Measurements from ENCODE around the gene SEC14L6.
A peak's percentile ranks its signal among the peaks of the same experiment; 100 is the strongest.

SEC14L6 gene

GRCh38 chr22:30526656-30527055, 19.9 kb downstream of the SEC14L6 start:
- H3K9ac ChIP-seq (ENCODE audit: low read length): no peak overlapping the region
- H2AFZ ChIP-seq (ENCODE audit: low read depth, low read length): no peak overlapping the region
- no peak overlapping the region for H3K4me2 ChIP-seq (ENCODE audit: low read length, poor library complexity, severe bottlenecking)
- H3K18ac ChIP-seq (ENCODE audit: low read depth in 1 of 2, low read length in 2 of 2): no peak overlapping the region
- H2BK120ac ChIP-seq (ENCODE audit: low read depth, low read length): no peak overlapping the region
- H4K91ac ChIP-seq (ENCODE audit: low read length): no peak overlapping the region
- H3K36me3 ChIP-seq (ENCODE audit: control insufficient read depth in 1 of 2, insufficient read depth in 2 of 2, low read depth in 1 of 2, low read length in 2 of 2): peaks cover 0 to 30% of the 10 kb centered on the region in 2 experiments
- H3K27ac ChIP-seq (ENCODE audit: low read length, poor library complexity, severe bottlenecking): no peak overlapping the region
- no peak overlapping the region for H3K23ac ChIP-seq (ENCODE audit: low read length in 2 of 2)
- H3K79me1 ChIP-seq (replicated peaks; ENCODE audit: low read length, poor library complexity, severe bottlenecking): no peaks in the 10 kb centered on the region
- no peak overlapping the region for H2BK15ac ChIP-seq (ENCODE audit: low read depth, poor library complexity, severe bottlenecking)
- H3K4ac ChIP-seq (ENCODE audit: low read depth in 1 of 2, low read length in 2 of 2): no peak overlapping the region
- no peak overlapping the region for H2BK12ac ChIP-seq (ENCODE audit: low read length in 2 of 2)
- H3K14ac ChIP-seq (ENCODE audit: low read length in 2 of 2): no peak overlapping the region
- H3K4me3 ChIP-seq (ENCODE audit: insufficient read depth in 1 of 2, low read depth in 1 of 2, low read length in 2 of 2): no peak overlapping the region
- no peaks in the 10 kb centered on the region for H3K4me1 ChIP-seq (ENCODE audit: control insufficient read depth, insufficient read depth, low read depth, low read length)
- 88% methylated on average over 4 of the region's 4 CpGs for WGBS
- H2AK5ac ChIP-seq (ENCODE audit: low read length, severe bottlenecking): no peak overlapping the region
- DNase-seq: no peak
- no peak overlapping the region for H2BK5ac ChIP-seq (ENCODE audit: low read depth, low read length, poor library complexity, severe bottlenecking)
- H4K8ac ChIP-seq (ENCODE audit: low read length): no peak overlapping the region
- H3K27me3 ChIP-seq (ENCODE audit: control insufficient read depth in 1 of 2, insufficient read depth in 1 of 2, low read length in 2 of 2): peaks cover 0 to 26% of the 10 kb centered on the region in 2 experiments
- no peaks in the 10 kb centered on the region for H3K9me3 ChIP-seq (ENCODE audit: control insufficient read depth, low read length)

- no peak overlapping the region for H2AFZ ChIP-seq (ENCODE audit: low read depth, low read length)
- no peak overlapping the region for H4K91ac ChIP-seq (ENCODE audit: low read length)
- H3K4me2 ChIP-seq (ENCODE audit: low read length, poor library complexity, severe bottlenecking): no peak overlapping the region
- peaks cover 5 to 43% of the 10 kb centered on the region in 2 experiments for H3K27me3 ChIP-seq (ENCODE audit: control insufficient read depth in 1 of 2, insufficient read depth in 1 of 2, low read length in 2 of 2)
- H3K4me3 ChIP-seq (ENCODE audit: insufficient read depth in 1 of 2, low read depth in 1 of 2, low read length in 2 of 2): no peak overlapping the region
- peaks cover 0 to 18% of the 10 kb centered on the region in 2 experiments for H3K36me3 ChIP-seq (ENCODE audit: control insufficient read depth in 1 of 2, insufficient read depth in 2 of 2, low read depth in 1 of 2, low read length in 2 of 2)
- no peaks in the 10 kb centered on the region for H3K9me3 ChIP-seq (ENCODE audit: control insufficient read depth, low read length)
- H3K14ac ChIP-seq (ENCODE audit: low read length in 2 of 2): no peak overlapping the region
- no peak overlapping the region for H2BK12ac ChIP-seq (ENCODE audit: low read length in 2 of 2)
- H3K18ac ChIP-seq (ENCODE audit: low read depth in 1 of 2, low read length in 2 of 2): no peak overlapping the region
- no peak overlapping the region for H3K9ac ChIP-seq (ENCODE audit: low read length)
- H4K8ac ChIP-seq (ENCODE audit: low read length): no peak overlapping the region
- H2BK120ac ChIP-seq (ENCODE audit: low read depth, low read length): no peak overlapping the region
- WGBS: 76% methylated on average over 4 of the region's 8 CpGs
- DNase-seq: no peak
- H2BK5ac ChIP-seq (ENCODE audit: low read depth, low read length, poor library complexity, severe bottlenecking): no peak overlapping the region
- no peaks in the 10 kb centered on the region for H3K79me1 ChIP-seq (replicated peaks; ENCODE audit: low read length, poor library complexity, severe bottlenecking)
- no peaks in the 10 kb centered on the region for H3K4me1 ChIP-seq (ENCODE audit: control insufficient read depth, insufficient read depth, low read depth, low read length)
- H3K27ac ChIP-seq (ENCODE audit: low read length, poor library complexity, severe bottlenecking): no peak overlapping the region
- no peak overlapping the region for H2BK15ac ChIP-seq (ENCODE audit: low read depth, poor library complexity, severe bottlenecking)
- H2AK5ac ChIP-seq (ENCODE audit: low read length, severe bottlenecking): no peak overlapping the region
- H3K4ac ChIP-seq (ENCODE audit: low read depth in 1 of 2, low read length in 2 of 2): no peak overlapping the region
- H3K23ac ChIP-seq (ENCODE audit: low read length in 2 of 2): no peak overlapping the region
Measured at GRCh38 chr22:30523646-30524489, 22.7 kb downstream of the SEC14L6 start.

- no peak overlapping the region for H3K9ac ChIP-seq (ENCODE audit: low read length)
- H3K9me3 ChIP-seq (ENCODE audit: control insufficient read depth, low read length): no peaks in the 10 kb centered on the region
- no peaks in the 10 kb centered on the region for H3K4me1 ChIP-seq (ENCODE audit: control insufficient read depth, insufficient read depth, low read depth, low read length)
- no peak overlapping the region for H3K4me3 ChIP-seq (ENCODE audit: insufficient read depth in 1 of 2, low read depth in 1 of 2, low read length in 2 of 2)
- H3K27ac ChIP-seq (ENCODE audit: low read length, poor library complexity, severe bottlenecking): no peak overlapping the region
- no peak overlapping the region for H4K91ac ChIP-seq (ENCODE audit: low read length)
- WGBS: 48% methylated on average over 5 of the region's 5 CpGs
- H2BK12ac ChIP-seq (ENCODE audit: low read length in 2 of 2): no peak overlapping the region
- H2AFZ ChIP-seq (ENCODE audit: low read depth, low read length): no peak overlapping the region
- H3K4me2 ChIP-seq (ENCODE audit: low read length, poor library complexity, severe bottlenecking): no peak overlapping the region
- H3K14ac ChIP-seq (ENCODE audit: low read length in 2 of 2): no peak overlapping the region
- peaks cover 0 to 15% of the 10 kb centered on the region in 2 experiments for H3K36me3 ChIP-seq (ENCODE audit: control insufficient read depth in 1 of 2, insufficient read depth in 2 of 2, low read depth in 1 of 2, low read length in 2 of 2)
- no peak overlapping the region for H4K8ac ChIP-seq (ENCODE audit: low read length)
- no peak overlapping the region for H2BK15ac ChIP-seq (ENCODE audit: low read depth, poor library complexity, severe bottlenecking)
- H3K79me1 ChIP-seq (replicated peaks; ENCODE audit: low read length, poor library complexity, severe bottlenecking): no peaks in the 10 kb centered on the region
- H2BK120ac ChIP-seq (ENCODE audit: low read depth, low read length): no peak overlapping the region
- no peak overlapping the region for H2AK5ac ChIP-seq (ENCODE audit: low read length, severe bottlenecking)
- no peak for DNase-seq
- H3K4ac ChIP-seq (ENCODE audit: low read depth in 1 of 2, low read length in 2 of 2): no peak overlapping the region
- H3K18ac ChIP-seq (ENCODE audit: low read depth in 1 of 2, low read length in 2 of 2): no peak overlapping the region
- H3K27me3 ChIP-seq (ENCODE audit: control insufficient read depth in 1 of 2, insufficient read depth in 1 of 2, low read length in 2 of 2): peaks cover 5 to 64% of the 10 kb centered on the region in 2 experiments
- H2BK5ac ChIP-seq (ENCODE audit: low read depth, low read length, poor library complexity, severe bottlenecking): no peak overlapping the region
- H3K23ac ChIP-seq (ENCODE audit: low read length in 2 of 2): peak overlapping the region in 1 of 2 experiments; percentile 32
Measured at GRCh38 chr22:30521368-30522156, 25.0 kb downstream of the SEC14L6 start.

GRCh38 chr22:30519842-30520425, 26.6 kb downstream of the SEC14L6 start:
- Histone ChIP-seq H3K4me3 (ENCODE audit: insufficient read depth in 1 of 2, low read depth in 1 of 2, low read length in 2 of 2) (no peak overlapping the region), H3K27ac (ENCODE audit: low read length, poor library complexity, severe bottlenecking) (no peak overlapping the region), H3K4me1 (ENCODE audit: control insufficient read depth, insufficient read depth, low read depth, low read length) (no peaks in the 10 kb centered on the region), H2AFZ (ENCODE audit: low read depth, low read length) (no peak overlapping the region), H2BK120ac (ENCODE audit: low read depth, low read length) (no peak overlapping the region), H3K36me3 (ENCODE audit: control insufficient read depth in 1 of 2, insufficient read depth in 2 of 2, low read depth in 1 of 2, low read length in 2 of 2) (peaks cover 0 to 4% of the 10 kb centered on the region in 2 experiments), H3K23ac (ENCODE audit: low read length in 2 of 2) (peak overlapping the region in 1 of 2 experiments; percentile 31), H3K4me2 (ENCODE audit: low read length, poor library complexity, severe bottlenecking) (no peak overlapping the region), H2BK15ac (ENCODE audit: low read depth, poor library complexity, severe bottlenecking) (no peak overlapping the region), H2BK5ac (ENCODE audit: low read depth, low read length, poor library complexity, severe bottlenecking) (no peak overlapping the region), H2AK5ac (ENCODE audit: low read length, severe bottlenecking) (no peak overlapping the region), H4K91ac (ENCODE audit: low read length) (no peak overlapping the region), H2BK12ac (ENCODE audit: low read length in 2 of 2) (no peak overlapping the region), H4K8ac (ENCODE audit: low read length) (no peak overlapping the region), H3K9ac (ENCODE audit: low read length) (no peak overlapping the region), H3K79me1 (replicated peaks; ENCODE audit: low read length, poor library complexity, severe bottlenecking) (no peaks in the 10 kb centered on the region), H3K18ac (ENCODE audit: low read depth in 1 of 2, low read length in 2 of 2) (no peak overlapping the region), H3K9me3 (ENCODE audit: control insufficient read depth, low read length) (no peaks in the 10 kb centered on the region), H3K27me3 (ENCODE audit: control insufficient read depth in 1 of 2, insufficient read depth in 1 of 2, low read length in 2 of 2) (peaks cover 10 to 74% of the 10 kb centered on the region in 2 experiments), H3K14ac (ENCODE audit: low read length in 2 of 2) (no peak overlapping the region), H3K4ac (ENCODE audit: low read depth in 1 of 2, low read length in 2 of 2) (no peak overlapping the region)
- WGBS: 90% methylated on average over 6 of the region's 7 CpGs
- no peak for DNase-seq
